Progenitor cell of endocrine pancreas (in vitro differentiated cells): ENCODE results near the gene BTBD9. TPM values are rescaled to one million over a fixed set of nuclear protein-coding genes. Genes with fewer than 3 reads are reported as not detected.

Experiments used
- DNase-seq: peaks from one replicate; pipeline ENCODE4 v3.0.0; 2021; ENCODE audit warnings: low spot score; ENCODE audit not compliant: unreplicated experiment
- H3K27ac Mint-ChIP-seq: 2 replicates; pipeline ENCODE4 v1.8.0; 2021; ENCODE audit warnings: mild to moderate bottlenecking, moderate library complexity, mixed read lengths
- H3K27me3 Mint-ChIP-seq: 2 replicates; pipeline ENCODE4 v1.8.0; 2021; ENCODE audit warnings: mixed read lengths
- H3K36me3 Mint-ChIP-seq: 2 replicates; pipeline ENCODE4 v1.8.0; 2022; ENCODE audit warnings: mixed read lengths; ENCODE audit not compliant: insufficient read depth
- H3K4me1 Mint-ChIP-seq: 2 replicates; pipeline ENCODE4 v1.8.0; 2021; ENCODE audit warnings: low read depth, mixed read lengths
- H3K4me3 Mint-ChIP-seq: 2 replicates; pipeline ENCODE4 v1.8.0; 2021; ENCODE audit warnings: low read depth, mild to moderate bottlenecking, moderate library complexity, mixed read lengths
- H3K9me3 Mint-ChIP-seq: 2 replicates; pipeline ENCODE4 v1.8.0; 2021; ENCODE audit warnings: low read depth, mixed read lengths
- total RNA-seq: library from RNA; stranded (reverse); gene quantifications from 2 replicates; pipeline ENCODE4 v1.2.1, GENCODE V29; 2021
- TF ChIP-seq, protein P1 (sequence below): fragments of 200-600 bp; sonication (generic); IDR thresholded peaks from one replicate; pipeline ENCODE4 v1.5.0; 2021; ENCODE audit warnings: antibody characterized with exemption, mild to moderate bottlenecking; ENCODE audit not compliant: unreplicated experiment

BTBD9 gene
- total RNA-seq, 1 donor from 2014 or later, result 25.9 TPM

DNA sequence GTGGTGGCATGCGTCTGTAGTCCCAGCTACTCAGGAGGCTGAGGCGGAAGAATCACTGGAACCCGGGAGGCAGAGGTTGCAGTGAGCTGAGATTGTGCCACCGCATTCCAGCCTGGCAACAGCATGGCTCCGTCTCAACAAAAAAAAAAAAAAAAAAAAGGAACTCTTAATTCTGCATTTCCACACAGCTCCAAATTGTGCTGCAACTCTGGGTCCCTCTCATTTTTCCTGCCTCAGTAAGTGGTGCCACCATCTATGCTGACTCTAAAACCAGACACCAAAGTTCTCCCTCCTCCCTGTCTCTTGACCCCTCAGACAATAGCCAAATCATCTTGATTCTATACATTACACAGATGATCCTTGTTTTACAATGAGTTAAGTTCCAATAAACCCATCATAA lies 133.9 kb downstream of the BTBD9 start:
- Mint-ChIP-seq H3K36me3 (no peaks in the 10 kb centered on the region), H3K27ac (no peak overlapping the region), H3K4me1 (peaks cover 7% of the 10 kb centered on the region), H3K9me3 (no peaks in the 10 kb centered on the region), H3K27me3 (no peaks in the 10 kb centered on the region), H3K4me3 (no peak overlapping the region)
- DNase-seq, result no peak
- TF ChIP-seq, protein P1, sequence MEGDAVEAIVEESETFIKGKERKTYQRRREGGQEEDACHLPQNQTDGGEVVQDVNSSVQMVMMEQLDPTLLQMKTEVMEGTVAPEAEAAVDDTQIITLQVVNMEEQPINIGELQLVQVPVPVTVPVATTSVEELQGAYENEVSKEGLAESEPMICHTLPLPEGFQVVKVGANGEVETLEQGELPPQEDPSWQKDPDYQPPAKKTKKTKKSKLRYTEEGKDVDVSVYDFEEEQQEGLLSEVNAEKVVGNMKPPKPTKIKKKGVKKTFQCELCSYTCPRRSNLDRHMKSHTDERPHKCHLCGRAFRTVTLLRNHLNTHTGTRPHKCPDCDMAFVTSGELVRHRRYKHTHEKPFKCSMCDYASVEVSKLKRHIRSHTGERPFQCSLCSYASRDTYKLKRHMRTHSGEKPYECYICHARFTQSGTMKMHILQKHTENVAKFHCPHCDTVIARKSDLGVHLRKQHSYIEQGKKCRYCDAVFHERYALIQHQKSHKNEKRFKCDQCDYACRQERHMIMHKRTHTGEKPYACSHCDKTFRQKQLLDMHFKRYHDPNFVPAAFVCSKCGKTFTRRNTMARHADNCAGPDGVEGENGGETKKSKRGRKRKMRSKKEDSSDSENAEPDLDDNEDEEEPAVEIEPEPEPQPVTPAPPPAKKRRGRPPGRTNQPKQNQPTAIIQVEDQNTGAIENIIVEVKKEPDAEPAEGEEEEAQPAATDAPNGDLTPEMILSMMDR, result no peak

DNA sequence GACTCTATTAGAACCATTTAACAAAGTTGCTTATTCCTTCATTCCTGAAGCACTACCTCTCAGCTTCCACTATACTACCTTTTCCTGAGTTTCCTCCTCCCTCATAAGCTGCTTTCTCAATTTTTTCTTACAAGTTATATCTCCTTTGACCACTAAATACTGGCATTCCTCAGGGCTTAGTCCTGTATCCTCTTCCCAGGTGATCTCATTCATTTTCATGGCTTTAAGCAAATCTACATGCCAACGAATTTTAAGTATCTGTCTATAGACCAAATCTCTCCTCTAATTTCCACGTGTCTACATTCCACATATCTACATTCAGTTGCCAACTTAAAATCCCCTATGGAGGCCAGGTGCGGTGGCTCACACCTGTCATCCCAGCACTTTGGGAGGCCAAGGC lies 134.7 kb downstream of the BTBD9 start:
- no peak for DNase-seq
- Mint-ChIP-seq H3K36me3 (no peaks in the 10 kb centered on the region), H3K4me1 (peaks cover 6% of the 10 kb centered on the region), H3K27me3 (no peaks in the 10 kb centered on the region), H3K27ac (no peak overlapping the region), H3K4me3 (no peak overlapping the region), H3K9me3 (no peaks in the 10 kb centered on the region)
- TF ChIP-seq, protein P1, result no peak

DNA sequence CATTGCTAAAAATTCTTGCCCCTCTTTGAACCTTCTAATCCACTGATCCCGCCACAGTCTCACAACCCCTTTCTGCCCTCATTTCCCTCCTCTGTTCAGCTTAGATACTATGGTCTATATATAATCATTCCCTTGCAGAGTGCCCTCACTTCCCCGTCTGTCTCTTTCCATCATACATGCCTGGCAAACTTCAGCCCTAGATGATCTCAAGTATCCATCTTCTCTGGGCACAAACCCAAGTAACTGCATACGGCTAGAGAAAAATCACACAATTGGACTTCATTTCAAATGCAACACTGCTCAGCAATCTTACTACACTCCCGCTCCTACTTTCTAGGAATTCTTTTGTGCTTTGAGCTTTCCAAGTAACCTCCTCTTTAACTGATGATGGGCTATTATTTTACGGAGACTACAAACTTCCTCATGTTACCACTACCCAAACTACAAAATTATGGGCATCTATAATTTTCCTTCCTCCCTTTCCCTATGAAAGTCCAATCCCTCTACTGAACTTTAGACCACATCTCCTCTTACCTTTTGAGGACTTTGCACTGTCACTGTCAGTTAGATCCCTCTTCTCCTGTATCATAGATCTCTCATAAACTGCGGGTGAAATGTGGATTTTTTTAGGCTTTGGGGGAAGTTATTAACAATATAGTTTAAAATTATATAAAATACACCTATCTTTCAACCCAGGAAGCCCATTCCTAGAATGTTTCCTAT lies 135.6 kb downstream of the BTBD9 start:
- H3K36me3 Mint-ChIP-seq, result no peaks in the 10 kb centered on the region
- TF ChIP-seq, protein P1, result no peak
- H3K27ac Mint-ChIP-seq, result no peak overlapping the region
- H3K4me3 Mint-ChIP-seq, result no peak overlapping the region
- no peaks in the 10 kb centered on the region for H3K4me1 Mint-ChIP-seq
- no peak for DNase-seq
- H3K27me3 Mint-ChIP-seq, result no peaks in the 10 kb centered on the region
- H3K9me3 Mint-ChIP-seq, result no peaks in the 10 kb centered on the region

DNA sequence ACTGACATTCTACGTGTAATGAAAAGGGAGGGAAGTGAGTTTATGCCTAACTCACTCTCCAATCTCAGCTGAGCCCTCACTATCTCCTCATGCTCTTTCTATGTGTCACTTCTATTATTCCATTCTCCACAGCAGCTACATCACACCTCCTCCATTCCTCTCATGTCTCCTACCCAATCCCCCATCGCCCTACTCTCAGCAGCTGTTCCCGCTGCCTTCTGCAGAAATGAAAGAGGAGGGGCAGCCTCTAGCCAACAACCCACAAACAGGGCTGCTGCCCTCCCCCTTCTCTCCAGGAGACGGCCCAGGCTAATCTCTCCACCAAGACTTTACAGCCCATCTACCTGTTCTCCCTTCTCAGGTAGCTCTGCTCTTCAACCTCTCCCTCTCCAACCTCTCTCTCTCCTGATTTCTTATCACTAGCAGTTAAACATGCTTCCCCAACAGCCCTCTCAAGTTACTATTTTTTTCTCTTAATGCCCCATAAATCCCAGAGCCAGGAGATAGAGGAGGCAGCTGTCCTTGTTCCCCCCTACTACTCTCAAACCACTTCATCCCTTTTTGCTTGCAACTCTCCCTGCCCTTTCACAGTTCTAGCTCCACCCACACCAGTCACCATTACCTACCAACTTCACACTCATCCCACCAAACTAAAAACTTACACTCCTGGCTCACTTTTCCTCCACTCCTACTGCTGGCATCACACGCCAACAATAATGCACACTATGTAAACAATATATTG lies 136.5 kb downstream of the BTBD9 start:
- DNase-seq, result no peak
- TF ChIP-seq, protein P1, result no peak
- no peaks in the 10 kb centered on the region for H3K27me3 Mint-ChIP-seq
- no peaks in the 10 kb centered on the region for H3K36me3 Mint-ChIP-seq
- no peaks in the 10 kb centered on the region for H3K9me3 Mint-ChIP-seq
- no peak overlapping the region for H3K27ac Mint-ChIP-seq
- no peak overlapping the region for H3K4me3 Mint-ChIP-seq
- no peaks in the 10 kb centered on the region for H3K4me1 Mint-ChIP-seq

DNA sequence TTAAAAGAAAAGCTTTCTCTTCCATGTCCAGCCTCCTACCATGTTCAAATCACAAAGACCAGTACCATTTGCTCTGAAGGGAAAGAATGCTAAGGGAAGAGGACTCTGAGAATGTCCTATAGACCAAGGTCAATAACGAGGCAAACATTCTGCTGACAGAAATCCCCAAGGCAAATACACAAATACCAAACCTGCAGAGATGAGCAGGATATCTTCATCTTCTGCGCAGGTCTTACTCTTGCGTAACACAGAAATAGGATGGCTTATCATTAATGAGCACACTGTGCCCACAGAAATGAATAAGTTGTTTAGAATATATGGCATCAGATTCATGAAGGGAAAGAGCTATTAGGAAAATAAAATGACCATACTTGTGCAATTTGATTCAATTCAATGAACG lies 137.3 kb downstream of the BTBD9 start:
- Mint-ChIP-seq H3K27me3 (no peaks in the 10 kb centered on the region), H3K36me3 (no peaks in the 10 kb centered on the region), H3K9me3 (no peaks in the 10 kb centered on the region), H3K4me1 (no peaks in the 10 kb centered on the region), H3K27ac (no peak overlapping the region), H3K4me3 (no peak overlapping the region)
- no peak for DNase-seq
- TF ChIP-seq, protein P1, result no peak
